Middle frontal gyrus (tissue), 1 donor: ENCODE data around the gene PAK2.
"Not testable (repeated sequence)": the region's sequence is repeated elsewhere in the genome, so short reads cannot be mapped to it uniquely, and the experiment has no call there.

ENCODE experiments used
- DNase-seq: peaks from one replicate; pipeline ENCODE4 v3.0.0-alpha.2; 2015; ENCODE audit warnings: low spot score; ENCODE audit errors: extremely low spot score

The PAK2 gene

DNA sequence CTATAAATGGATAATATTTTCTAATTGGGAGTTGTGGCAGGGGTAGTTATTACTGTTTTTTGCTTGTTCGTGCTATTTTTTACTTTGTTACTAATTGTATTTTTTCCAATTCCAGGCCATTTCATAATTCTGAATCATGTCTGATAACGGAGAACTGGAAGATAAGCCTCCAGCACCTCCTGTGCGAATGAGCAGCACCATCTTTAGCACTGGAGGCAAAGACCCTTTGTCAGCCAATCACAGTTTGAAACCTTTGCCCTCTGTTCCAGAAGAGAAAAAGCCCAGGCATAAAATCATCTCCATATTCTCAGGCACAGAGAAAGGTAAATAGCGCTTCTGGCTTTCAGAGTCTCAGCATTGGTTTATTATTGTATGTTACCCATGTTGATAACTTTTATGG is 42.9 kb downstream of the PAK2 start:
- DNase-seq, result no peak

DNA sequence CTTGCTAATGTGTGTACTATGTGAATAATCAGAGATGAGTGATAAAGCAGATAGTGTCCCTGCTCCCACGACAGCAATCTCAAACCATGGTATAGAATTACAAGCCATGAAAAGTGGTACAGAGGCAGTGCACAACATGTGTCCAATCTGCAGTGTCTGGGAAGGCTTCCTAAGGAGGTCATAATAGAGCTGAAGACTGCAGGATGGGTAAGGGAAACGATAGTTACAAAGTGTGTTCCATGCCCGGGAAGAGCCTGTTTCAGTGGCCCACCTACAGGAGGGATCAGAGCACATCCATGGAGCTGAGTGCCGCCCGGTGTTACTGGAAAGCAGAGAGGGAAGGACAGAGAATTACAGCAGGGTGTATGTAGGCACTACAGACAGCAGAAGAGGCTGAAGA is 48.9 kb downstream of the PAK2 start:
- no peak for DNase-seq

DNA sequence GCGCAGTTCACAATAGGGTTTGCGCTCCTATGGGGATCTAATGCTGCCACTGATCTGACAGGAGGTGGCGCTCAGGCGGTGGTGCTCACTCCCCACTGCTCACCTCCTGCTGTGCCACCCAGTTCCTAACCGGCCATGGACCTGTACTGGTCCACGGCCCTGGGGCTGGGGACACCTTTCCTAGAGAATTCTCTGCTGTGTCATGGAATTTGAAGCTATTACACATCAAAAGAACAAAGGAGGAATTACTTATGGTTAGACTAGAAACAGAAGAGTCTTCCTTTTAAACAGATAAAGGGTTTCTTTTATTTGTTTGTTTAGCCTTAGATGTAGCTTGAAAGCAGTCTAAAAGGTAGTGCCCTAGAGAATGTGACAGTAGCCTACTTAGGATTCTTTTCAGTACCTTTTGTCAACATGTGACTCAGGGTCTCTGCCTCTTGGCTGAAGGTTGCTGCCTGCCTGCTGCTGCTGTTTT is 50.3 kb downstream of the PAK2 start:
- no peak for DNase-seq

DNA sequence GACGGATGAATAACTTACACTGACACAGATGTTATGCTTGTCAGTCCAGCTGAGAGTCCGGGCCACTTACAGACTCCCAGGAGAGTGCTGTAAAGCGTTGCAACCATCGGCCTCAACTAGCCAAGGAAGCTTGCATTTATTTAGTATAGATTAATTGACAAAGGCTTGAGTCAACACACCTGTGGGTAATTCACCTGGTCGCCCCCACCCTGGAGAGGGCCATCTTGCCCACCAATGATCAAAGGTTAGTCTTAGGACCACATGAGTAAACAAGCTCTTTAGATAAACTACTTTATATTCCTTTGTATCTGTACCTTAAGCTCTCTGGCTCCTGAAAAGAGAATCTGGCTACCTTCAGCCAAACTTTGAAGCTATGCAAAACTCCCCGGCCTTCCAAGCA is 51.0 kb downstream of the PAK2 start:
- DNase-seq, result no peak

DNA sequence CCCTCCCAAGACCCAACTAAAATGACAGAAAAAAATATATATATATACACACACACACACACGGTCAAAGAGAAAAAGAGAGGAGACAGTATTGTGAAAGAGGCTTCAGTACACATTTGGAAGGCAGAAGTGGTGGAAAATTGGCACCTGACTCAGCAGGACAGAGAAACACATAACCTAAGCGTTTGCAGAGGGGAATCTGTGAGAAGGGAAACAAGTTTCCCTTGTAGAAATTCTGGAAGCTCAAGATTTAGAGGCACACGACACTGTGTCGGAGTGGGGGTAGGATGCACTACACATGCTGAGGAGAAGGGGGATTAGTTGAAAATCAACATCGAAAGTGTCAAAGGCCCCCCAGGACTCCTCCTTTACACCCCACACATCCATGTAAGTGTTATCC is 53.1 kb downstream of the PAK2 start:
- no peak for DNase-seq

DNA sequence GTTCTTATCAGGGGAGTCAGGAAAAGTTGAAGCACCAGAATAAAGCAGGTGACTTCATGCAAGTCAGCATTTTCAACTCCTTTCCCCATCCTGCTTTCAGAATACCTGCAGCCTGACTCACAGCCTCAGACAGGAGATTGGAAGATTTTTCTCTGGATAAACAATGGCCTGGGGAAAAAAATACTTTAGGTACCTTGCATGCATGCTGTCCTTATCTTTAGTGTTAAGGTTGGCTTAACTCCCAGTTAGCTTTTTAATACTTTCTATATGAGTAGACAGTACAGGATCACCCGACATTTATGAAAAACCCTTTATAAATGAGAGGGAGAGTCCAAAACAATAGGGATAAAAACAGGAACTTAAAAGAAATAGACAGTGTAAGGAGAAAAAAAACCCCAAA is 53.6 kb downstream of the PAK2 start:
- DNase-seq, result no peak

DNA sequence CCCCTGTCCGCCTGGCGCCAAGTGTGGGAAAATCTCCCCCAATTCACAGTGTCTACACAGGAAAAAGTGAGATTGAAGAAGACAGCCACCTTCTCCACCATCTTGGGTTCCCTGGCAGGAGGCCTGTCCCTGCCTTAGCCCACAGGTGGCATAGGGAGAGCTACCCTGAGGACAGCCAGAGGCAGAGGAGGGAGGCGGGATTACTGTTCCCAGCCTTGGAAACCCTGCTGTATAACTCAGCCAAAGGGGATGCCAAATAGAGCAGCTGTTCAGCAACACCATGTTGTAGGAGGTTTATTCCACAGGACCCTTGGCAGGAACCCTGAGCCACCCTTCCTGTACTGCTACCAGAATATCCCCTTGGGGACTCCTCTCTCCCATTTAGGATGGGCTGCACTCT is 54.8 kb downstream of the PAK2 start:
- DNase-seq, result no peak

DNA sequence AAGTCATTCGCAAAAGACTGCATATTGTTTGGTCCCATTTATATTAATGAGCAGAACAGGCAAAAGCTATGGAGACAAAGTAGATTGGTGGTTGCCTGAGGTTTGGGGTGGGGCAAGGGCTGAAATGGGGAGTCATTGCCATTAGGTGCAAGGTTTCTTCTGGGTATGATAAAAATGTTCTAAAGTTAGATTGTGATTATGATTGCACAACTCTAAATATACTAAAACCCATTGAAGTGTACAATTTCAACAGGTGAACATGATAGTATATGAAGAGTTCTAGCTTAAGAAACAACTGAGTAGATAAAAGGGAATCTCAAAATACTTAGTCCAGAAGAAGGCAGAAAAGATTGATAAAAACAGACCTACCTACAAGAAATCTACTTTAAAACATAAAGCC is 56.7 kb downstream of the PAK2 start:
- DNase-seq, result no peak

DNA sequence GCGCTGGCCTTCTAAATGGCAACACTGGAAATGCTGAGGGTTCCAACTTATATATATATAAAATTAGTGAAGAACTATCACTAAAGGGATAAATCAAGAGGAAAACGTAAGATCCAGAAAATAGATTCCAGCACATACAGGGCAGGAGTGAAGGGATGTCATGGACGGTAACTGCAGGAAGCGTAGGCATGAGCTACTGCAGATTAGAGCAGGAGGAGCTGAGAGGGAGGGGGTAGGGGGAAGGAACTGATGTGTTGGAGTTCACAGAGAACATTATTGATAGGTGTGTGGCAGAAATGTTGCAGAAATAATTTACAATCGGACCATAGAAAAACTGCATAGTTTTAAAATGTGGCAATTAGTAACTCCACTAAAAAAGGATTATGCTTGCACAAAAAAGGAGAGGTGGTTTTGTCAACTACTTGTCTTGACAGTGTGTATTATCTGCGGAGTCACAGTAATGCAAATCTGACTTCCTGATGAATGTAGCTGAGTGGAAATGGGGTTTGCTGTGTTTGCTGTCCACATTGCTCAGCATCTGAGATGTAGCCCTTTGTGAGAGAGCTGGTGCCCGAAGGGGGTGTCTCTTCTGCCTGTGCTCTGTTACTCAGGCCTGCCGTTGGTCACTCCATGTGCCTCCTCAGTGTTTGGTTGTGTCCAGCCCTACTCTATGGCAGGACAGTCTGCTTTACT is 61.2 kb downstream of the PAK2 start:
- DNase-seq, result no peak

DNA sequence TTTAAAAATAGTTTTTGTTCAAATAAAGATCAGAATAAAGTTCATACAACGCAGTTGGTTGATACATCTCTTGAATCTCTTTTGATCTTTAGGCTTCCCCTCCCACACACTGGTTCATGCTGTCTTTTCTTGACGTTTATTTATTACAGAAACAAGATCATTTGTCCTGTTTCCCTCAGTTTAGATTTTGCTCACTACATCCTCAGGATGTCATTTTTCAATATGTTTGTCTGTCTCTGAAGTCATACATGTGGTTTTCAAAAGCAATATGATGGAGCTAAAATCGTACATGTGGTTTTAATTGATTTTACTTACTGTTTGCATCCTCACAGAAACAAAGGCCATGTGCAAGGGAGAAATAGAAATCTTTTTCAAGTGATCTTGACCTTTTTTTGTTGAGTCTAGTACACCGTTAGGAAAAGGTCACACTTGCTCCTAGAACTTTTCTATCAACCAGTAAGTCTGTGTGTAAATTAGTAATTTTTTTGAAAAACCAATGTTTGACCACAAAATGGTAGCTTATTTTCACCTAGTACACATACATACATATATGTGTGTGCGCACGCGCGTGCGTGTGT is 64.3 kb downstream of the PAK2 start:
- DNase-seq, result no peak

DNA sequence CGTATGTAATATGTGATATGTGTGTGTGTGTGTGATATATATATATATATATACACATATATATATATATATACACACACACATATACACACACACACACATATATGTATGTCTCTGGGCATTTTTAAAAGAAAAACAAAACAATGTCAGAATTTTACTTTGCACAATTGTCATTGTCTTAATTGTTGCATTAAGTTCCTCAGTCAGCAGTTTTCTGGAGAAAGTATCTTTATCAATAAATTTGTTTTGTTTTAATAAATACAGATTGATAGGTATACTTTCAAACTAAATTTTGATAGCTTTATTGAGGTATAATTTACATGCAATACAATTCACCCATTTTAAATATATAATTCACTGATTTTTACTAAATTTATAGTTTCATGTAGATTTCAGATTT is 65.1 kb downstream of the PAK2 start:
- no peak for DNase-seq

DNA sequence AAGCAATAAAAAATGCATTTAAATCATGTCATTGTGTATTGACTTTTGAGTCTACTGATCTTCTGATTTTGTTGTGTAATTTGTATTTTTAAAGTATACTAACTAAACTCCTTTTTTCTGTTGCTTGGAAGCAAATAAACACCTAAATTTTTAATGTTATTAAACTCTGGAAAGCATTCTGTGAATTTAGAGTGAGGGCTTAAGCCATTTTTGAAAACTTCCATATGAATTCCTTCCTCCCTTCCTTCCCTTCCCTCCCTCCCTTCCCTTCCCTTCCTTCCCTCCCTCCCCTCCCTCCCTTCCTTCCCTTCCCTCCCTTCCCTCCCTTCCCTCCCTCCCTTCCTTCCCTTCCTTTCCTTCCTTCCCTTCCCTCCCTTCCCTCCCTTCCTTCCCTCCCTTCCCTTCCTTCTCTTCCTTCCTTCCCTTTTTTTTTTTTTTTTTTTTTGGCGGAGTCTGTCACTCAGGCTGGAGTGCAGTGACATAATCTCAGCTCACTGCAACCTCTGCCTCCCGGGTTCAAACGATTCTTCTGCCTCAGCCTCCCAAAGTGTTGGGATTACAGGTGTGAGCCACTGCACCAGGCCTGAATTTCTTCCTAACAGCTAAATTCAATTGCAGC is 71.4 kb downstream of the PAK2 start:
- no peak for DNase-seq

DNA sequence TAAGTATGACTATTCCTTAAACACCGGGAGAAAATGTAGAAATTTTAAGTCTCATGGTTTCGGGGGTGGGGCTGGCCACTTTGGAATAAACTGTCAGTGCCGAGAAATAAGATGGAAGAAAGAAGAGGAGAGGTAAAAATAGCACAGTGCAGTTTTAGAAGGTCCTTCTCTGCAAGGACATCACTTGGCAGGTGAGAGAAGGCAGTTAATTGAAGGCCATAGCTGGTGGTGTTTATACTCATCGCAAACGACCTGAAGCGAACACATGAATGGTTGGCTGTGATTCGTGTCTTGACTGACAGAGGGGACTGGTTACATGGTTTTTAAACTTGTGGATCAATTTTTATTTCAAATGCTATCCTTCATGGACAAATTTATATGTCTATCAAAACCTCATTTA is 73.2 kb downstream of the PAK2 start:
- no peak for DNase-seq

DNA sequence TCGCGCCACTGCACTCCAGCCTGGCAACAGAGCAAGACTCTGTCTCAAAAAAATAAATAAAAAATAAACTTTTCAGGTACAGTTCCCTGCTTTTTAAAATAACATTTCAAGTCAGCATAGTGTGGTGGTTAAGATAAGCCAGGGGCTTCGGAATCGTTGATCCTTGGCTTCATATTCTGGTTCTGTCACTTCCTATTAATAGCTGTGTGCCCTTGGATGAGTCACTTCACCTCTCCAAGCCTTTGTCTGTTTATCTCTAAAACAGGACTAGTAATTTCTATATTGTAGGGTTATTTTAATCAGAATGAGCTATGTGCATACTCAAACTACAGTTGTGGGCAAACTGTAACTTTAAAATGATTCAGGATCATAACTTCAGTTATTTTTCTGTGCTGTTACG is 74.2 kb downstream of the PAK2 start:
- no peak for DNase-seq

DNA sequence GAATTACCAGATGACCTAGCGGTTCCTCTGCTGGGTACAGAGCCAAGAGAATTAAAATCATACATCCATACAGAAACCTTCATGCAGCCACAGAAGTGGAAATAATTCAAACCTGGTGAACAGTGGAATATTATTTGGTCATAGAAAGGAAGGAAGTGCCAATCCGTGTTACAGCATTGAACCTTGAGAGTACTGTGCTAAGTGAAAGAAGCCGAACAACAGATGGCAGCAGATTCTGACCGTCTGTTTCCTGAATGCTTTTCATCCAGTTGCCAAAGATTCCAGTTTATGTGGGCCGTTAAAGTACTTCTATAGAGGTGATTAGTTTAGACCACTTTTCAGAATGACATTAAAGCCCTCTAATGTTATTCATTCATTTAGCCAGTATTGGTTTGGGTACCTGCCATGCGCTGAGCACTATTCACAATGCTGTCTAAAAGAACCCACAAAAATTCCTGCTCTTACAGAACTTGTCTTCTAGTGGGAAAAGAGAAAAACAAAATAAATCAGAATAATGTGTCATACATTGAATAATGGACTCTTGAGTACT is 82.2 kb downstream of the PAK2 start:
- no peak for DNase-seq

DNA sequence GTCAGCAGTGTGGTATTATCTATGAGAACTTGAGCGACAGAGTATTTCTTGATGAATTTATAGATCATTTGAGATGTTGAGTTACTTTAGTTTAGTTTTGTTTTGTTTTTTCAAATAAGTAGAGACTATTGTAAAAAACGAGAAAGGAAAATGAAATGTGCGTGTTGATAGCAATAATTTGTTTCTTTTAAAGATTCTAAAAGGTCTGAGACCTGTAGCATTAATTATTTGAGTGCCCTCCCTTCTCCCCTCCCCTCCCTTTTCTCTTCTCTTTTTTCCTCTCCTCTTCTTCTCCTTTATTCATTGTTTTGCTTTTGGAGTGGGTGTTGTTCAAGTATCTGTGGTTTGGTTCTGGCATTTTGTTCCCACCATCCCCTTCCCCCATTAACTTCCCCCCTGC is 90.0 kb downstream of the PAK2 start:
- not testable (repeated sequence) for DNase-seq

DNA sequence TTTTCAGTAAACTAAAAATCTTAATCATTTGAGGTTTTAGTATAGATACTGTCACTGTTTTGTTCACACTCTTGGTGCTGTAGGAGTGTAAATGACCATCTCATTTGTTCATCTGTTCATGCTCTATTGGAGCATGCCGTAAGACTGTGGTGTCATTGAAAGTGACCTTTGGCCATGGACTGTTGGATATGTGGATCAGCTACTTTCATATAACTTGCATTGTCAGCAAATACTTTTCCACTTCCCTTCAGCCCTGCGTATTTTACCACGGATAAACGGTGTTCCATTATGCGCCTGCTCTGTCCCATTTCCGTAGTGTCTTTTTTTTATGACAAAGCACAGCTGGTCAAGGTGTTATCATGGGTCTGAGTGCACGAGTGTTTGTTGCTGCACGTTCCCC is 95.4 kb downstream of the PAK2 start:
- DNase-seq, result no peak

DNA sequence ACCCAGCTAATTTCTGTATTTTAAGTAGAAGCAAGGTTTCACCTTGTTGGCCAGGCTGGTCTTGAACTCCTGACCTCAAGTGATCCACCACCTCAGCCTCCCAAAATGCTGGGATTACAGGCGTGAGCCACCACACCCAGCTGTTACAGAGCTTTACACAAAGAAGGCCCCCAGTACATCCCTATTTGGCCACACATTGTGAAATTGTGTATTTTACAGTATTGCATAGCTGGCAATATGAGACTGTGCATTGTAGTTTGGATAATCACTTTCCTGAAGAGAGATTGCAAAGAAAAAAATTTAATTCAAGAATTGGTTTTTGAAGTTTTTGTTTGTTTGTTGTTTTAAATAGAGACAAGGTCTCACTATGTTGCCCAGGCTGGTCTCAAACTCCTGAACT is 97.0 kb downstream of the PAK2 start:
- DNase-seq, result not testable (repeated sequence)

DNA sequence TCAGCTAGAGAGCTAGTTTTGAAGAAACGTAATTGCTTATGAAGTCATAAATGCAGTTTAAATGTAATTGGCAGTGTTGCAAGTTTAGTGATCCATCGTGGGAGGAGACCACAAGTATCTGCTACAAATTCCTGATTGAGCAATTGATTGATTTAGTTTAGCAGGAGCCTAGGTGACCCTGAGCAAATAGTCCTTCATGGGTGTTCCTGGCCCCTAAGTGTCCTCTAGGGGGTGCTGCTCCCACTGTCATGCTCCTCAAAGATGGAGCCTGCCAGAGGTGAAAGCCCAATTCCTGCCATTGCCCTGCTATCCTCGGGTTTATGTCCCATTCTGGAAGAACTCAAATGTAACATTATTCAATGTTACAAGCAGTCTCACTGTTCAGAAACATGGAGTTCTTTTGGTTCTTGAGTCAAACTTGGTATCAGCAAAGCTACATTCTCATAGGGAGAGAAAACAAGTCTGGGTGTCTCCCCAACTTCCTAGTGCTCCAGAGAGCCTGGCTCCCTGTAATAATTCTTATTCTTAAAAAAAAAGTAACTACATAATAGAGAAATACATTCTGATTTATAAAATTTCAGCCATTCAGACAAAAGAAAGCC is 98.3 kb downstream of the PAK2 start:
- no peak for DNase-seq

DNA sequence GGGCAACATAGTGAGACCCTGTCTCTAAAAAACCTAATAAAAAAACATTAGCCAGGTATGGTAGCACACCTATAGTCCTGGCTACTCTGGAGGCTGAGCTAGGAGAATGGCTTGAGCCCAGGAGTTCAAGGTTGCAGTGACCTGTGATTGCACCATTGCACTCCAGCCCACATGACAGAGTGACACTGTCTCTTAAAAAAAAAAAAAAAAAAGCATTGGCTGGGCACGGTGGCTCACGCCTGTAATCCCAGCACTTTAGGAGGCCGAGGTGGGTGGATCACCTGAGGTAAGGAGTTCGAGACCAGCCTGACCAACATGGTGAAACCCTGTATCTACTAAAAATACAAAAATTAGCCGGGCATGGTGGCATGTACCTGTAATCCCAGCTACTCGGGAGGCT is 99.7 kb downstream of the PAK2 start:
- DNase-seq, result not testable (repeated sequence)

DNA sequence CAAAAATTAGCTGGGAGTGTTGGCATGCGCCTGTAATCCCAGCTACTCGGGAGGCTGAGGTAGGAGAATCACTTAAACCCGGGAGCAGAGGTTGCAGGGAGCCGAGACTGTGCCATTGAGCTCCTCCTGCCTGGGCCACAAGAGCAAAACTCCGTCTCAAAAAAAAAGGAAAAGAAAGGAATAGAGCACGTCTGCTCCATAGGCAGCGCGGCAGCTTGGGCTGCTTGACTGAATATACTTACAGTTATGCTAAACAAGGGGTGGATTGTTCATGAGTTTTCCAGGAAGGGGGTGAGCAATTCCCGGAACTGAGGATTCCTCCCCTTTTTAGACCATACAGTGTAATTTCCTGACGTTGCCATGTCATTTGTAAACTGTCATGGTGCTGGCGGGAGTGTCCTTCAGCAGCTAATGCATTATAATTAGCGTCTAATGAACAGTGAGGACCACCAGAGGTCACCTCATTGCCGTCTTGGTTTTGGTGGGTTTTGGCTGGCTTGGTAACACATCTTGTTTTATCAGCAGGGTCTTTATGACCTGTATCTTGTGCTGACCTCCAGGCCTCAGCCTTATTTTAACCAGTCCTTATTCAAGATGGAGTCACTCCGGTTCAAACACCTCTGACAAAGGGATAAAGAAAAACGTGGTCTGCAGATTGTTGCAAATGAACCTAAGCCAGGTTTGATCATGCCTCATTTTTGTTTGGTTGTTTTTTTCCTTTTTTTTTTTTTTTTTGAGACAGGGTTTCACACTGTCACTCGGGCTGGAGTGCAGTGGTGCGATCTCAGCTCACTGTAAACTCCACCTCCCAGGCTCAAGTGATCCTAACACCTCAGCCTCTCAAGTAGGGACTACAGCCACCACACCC is 103.1 kb downstream of the PAK2 start:
- DNase-seq, result no peak
